Activated T-cell treated with anti-CD3 and anti-CD28 coated beads, Interleukin-2, amount 50 U/mL, for 4 hours (primary cell): ENCODE measurements around the gene DGKD. TPM values are rescaled to one million over a fixed set of nuclear protein-coding genes. Genes with fewer than 3 reads are reported as not detected.

Experiments used
- ATAC-seq, 2 donors: fragments of 200-7000 bp; cut with Tn5 transposase; one replicate each; pipeline ENCODE4 v1.10.0; 2021
- DNase-seq: peaks from one replicate; pipeline ENCODE4 v3.0.0-alpha.2; 2020
- H3K27me3 Mint-ChIP-seq: one replicate; pipeline ENCODE4 v1.8.0; 2021; ENCODE audit warnings: low read depth, mixed read lengths
- H3K36me3 Mint-ChIP-seq: one replicate; pipeline ENCODE4 v1.8.0; 2022; ENCODE audit warnings: mixed read lengths; ENCODE audit not compliant: insufficient read depth
- H3K4me1 Mint-ChIP-seq: one replicate; pipeline ENCODE4 v1.8.0; 2021; ENCODE audit warnings: low read depth, mixed read lengths
- H3K4me3 Mint-ChIP-seq: one replicate; pipeline ENCODE4 v1.8.0; 2021; ENCODE audit warnings: mild to moderate bottlenecking, moderate library complexity, mixed read lengths
- H3K9me3 Mint-ChIP-seq: one replicate; pipeline ENCODE4 v1.8.0; 2021; ENCODE audit warnings: mixed read lengths
- total RNA-seq, 3 donors: library from RNA; stranded (reverse); gene quantifications; one replicate each; pipeline ENCODE4 v1.2.1, GENCODE V29; 2021

DGKD gene
- total RNA-seq, 3 donors from 2014 or later, result 38.8 to 44.9 (median 39.3) TPM

DNA sequence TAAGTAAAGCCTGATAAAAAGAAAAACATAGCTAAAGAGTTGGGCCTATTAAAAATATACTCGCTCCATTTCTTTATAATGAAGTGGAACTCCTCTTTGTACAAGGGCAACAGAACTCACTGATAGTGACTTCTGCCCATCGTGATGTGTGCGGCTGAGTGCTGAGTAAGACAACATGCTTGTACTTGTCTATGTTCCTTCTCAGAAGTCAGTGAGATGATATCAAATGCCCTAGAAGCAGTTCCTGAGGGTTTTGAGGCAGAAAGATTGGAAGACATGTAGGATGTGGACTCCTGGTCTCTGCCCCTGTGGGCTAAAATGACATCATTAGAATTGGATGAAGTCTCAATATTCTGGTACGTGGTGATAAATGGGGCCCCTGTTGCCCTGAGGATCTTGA, 138.5 kb downstream of the DGKD start:
- H3K27me3 Mint-ChIP-seq, result no peaks in the 10 kb centered on the region
- ATAC-seq, result no peak
- no peak overlapping the region for H3K4me3 Mint-ChIP-seq
- H3K36me3 Mint-ChIP-seq, result peaks cover 30% of the 10 kb centered on the region
- no peak for DNase-seq
- H3K9me3 Mint-ChIP-seq, result no peaks in the 10 kb centered on the region
- H3K4me1 Mint-ChIP-seq, result no peaks in the 10 kb centered on the region

DNA sequence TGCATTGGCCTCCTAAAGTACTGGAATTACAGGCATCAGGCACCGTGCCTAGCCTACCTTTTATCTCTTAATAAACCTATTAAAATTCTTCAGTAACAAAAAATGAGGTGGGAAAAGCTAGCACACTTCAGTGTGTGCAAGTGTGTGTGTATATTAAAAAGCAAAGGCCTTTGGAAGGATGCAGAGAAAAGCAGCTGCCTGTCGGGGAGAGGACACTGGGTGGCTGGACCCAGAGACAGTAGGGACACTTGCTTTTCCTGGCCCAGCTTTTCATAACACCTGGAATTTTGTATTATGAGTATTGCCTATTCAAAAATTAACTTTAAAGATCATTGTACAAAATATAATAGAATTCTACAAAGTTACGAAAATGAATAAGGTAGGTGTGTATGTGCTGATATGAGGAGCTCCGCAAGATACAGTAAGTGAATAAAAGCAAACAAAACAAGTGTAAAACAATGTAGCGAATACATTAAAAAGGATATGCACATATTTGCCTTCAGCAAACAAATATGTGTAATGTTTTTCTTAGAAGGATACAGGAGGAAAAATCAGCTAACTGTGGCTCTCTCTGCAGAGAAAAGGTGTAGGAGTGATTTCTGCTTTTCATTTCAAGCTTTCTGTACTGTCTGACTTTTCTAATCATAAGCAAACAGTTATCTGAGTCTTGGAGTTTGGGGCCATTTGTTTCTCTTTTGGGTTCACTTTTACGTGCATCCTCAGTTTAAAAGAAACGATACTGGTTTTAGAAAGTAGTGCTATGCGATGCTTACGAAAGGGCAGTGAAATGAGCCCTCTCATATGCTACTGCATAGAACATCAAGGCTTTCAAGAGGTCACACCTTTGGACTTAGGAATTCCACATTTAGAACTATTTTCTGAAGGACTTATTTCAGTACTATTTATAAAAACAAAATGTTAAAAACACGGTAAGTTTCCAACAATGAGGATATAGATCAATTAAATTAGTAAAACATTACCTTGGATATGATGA, 141.5 kb downstream of the DGKD start:
- H3K9me3 Mint-ChIP-seq, result no peaks in the 10 kb centered on the region
- H3K36me3 Mint-ChIP-seq, result peaks cover 33% of the 10 kb centered on the region

DNA sequence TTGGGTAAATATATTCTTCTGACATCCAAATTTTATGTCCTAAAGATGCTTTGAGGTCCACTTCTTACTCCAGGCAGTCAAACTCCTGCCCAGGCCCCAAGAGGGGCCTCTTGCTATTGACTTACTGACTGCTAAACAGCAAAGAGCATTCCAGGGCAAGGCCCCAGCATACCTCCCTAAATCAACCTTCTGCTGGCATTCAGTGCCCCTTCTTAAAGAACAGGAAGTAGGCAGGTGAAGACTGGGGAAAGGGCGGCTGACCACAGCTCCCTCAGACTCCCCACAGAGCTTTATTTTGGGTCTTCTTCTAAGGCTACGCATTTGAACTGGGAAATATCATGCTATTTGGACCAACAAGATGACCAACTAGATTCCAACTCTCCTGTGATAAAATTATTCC, 143.4 kb downstream of the DGKD start:
- H3K27me3 Mint-ChIP-seq, result no peaks in the 10 kb centered on the region
- peaks cover 10% of the 10 kb centered on the region for H3K9me3 Mint-ChIP-seq
- H3K4me1 Mint-ChIP-seq, result no peaks in the 10 kb centered on the region
- H3K4me3 Mint-ChIP-seq, result no peak overlapping the region
- H3K36me3 Mint-ChIP-seq, result peaks cover 43% of the 10 kb centered on the region
- ATAC-seq (no peak), DNase-seq (no peak)

More for the DNA sequence above, 141.5 kb downstream of the DGKD start:
- ATAC-seq (no peak), DNase-seq (no peak)
- Mint-ChIP-seq H3K4me3 (no peak overlapping the region), H3K27me3 (no peaks in the 10 kb centered on the region), H3K4me1 (no peaks in the 10 kb centered on the region)

DNA sequence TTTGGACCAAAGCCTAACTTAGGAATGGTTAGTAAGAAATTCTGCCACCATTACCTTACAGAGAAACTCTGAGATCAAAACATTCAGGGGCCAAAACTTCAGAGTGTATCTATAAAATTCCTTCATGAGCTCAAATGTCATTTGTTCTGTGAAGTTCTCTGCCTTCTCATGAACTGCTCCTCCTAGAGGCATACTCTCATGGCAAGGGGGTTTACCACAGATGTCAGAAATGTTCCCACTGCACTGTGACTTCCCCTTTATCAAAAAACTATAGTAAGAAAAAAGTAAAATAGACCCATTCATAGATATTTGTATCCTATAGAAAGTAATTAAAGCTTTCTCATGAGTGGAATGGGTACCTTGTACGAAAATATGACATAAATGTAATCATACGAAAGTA, 143.8 kb downstream of the DGKD start:
- Mint-ChIP-seq H3K4me1 (no peaks in the 10 kb centered on the region), H3K9me3 (peaks cover 14% of the 10 kb centered on the region), H3K27me3 (no peaks in the 10 kb centered on the region), H3K36me3 (peaks cover 45% of the 10 kb centered on the region), H3K4me3 (no peak overlapping the region)
- no peak for DNase-seq
- no peak for ATAC-seq

DNA sequence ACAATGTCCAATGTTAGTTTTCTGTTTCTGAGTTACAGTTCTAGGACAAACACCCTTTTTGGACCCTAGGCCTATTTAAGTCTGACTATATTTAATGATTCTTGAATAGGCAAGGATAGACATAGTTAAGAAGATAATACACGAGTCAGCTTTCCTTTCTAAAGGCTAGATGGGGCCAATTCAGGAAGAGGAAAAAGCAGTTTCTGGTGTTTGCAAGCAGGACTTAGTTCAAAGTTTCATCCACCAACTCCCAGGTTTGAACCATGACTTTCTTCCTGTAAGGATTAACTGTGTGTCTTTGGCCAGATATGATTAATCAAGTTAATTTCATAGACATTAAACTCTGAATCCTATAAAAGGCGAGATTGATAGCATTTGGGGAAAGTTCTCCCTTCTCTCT, 145.6 kb downstream of the DGKD start:
- no peaks in the 10 kb centered on the region for H3K27me3 Mint-ChIP-seq
- peaks cover 30% of the 10 kb centered on the region for H3K9me3 Mint-ChIP-seq
- ATAC-seq (no peak), DNase-seq (no peak)
- peaks cover 58% of the 10 kb centered on the region for H3K36me3 Mint-ChIP-seq
- no peak overlapping the region for H3K4me3 Mint-ChIP-seq
- H3K4me1 Mint-ChIP-seq, result no peaks in the 10 kb centered on the region

DNA sequence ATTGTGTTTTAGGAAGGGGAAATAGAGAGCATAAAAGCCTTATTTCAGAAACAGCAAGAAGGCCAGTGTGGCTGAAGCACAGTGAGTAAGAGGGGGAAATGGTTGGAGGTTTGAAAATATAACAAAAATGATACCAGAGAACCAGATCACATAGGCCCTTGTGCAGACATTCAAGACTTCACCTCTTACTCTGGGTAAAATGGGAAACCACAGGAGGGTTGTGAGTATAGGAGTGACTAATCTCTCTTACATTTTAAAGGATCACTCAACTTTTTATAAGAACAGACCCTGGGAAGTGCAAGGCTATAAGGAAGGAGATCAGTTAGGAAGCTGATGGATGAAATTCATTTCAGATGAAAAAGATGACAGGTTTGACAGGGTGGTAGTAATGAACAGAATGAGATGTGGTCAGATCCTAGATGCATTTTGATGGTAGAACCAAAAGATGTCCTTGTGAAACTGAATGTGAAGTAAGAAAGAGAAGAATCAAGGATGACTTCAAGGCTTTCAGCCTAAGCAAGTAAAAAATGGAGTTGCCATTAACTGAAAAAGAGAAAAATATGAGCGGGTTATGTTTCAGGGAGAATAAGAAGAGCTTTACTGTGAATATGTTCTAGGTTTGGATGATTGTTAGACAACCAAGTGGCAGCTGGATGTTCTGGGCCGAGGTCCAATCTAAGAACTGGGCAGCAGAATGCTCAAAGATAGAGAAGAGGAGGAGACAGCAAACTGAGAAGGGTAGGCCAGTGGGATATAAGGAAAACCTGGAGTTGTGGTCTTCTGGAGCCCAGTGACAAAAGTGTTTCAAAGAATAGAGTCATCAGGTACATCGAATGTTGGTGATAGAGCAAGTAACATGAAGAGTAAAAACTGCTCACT, 147.1 kb downstream of the DGKD start:
- ATAC-seq (no peak), DNase-seq (no peak)
- Mint-ChIP-seq H3K4me3 (no peak overlapping the region), H3K4me1 (no peaks in the 10 kb centered on the region), H3K36me3 (peaks cover 66% of the 10 kb centered on the region), H3K27me3 (no peaks in the 10 kb centered on the region), H3K9me3 (peaks cover 36% of the 10 kb centered on the region)

DNA sequence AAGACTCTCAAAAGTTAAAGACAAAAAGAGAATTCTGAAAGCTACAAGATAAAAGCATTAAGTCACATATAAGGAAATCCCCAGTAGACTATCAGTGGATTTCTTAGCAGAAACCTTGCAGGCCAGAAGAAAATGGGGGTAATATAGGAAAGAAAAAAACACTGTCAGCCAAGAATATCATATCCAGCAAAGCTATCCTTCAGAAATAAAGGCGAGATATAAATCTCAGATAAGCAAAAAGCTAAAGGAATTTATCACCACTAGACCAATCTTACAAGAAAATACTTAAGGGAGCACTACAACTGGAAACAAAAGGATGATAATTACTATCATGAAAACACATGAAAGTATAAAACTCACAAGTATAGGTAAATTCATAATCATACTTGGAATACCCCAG, 149.2 kb downstream of the DGKD start:
- ATAC-seq, result no peak
- H3K27me3 Mint-ChIP-seq, result no peaks in the 10 kb centered on the region
- peaks cover 64% of the 10 kb centered on the region for H3K36me3 Mint-ChIP-seq
- no peaks in the 10 kb centered on the region for H3K4me1 Mint-ChIP-seq
- peaks cover 36% of the 10 kb centered on the region for H3K9me3 Mint-ChIP-seq
- DNase-seq, result no peak
- H3K4me3 Mint-ChIP-seq, result no peak overlapping the region

DNA sequence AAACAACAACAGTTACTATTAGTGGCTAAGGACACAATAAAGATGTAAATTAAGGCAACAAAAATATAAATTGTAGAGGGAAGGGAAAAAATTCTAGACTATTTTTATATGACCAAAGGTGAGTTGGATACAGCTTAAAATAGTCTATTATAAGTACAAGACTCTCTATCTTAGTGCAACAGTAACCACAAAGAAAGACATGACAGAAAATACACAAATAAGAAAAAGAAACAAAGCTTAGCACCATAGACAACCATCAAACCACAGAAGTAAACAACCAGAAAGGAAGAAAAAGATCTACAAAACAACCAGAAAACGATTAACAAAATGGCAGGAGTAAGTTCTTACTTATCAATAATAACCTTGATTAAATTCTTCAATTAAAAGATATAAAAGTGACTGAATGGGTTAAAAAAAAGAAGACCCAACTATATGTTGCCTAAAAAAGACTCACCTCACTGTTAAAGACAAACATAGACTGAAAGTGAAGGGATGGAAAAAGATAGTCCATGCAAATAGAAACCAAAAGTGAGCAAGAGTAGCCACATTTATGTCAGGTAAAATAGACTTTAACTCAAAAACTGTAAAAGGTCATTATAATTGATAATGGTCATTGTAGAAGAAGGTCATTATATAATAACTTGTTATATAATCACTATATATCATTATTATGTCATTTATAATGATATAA, 149.8 kb downstream of the DGKD start:
- Mint-ChIP-seq H3K27me3 (no peaks in the 10 kb centered on the region), H3K4me1 (no peaks in the 10 kb centered on the region), H3K36me3 (peaks cover 64% of the 10 kb centered on the region), H3K4me3 (no peak overlapping the region), H3K9me3 (peaks cover 36% of the 10 kb centered on the region)
- no peak for DNase-seq
- no peak for ATAC-seq

DNA sequence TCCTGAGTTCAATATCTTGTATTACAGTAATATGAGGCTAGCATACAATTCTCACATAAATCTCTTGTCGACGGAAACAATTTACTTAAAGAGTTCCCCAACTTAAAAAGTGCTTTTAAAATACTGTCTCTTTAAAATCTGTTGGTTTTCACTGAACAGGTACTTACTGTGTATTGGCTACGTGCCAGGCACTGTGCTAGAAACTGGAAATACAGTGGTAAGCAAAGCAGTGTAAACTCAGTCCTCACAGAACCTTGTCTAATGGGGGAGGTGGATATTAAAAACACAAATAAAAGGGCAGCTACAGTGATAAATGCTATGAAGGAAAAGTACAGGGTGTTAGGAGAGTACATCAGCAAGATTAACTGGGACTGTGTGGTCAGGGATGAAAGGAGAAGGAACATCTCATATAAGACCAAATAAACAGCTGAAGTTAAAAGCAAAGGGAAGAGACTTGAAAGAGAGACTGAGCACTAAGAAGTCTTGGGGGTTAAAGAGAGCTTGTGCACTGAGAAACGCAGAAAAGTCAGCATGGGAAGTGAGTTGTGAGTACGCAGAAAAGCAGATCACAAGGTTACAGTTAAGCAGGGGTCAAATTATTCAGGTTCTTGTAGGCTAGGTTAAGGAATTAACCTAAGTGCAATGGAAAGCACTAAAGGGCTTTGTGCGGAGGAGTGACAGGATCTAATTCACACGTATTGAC, 159.8 kb downstream of the DGKD start:
- no peak for ATAC-seq
- peaks cover 15% of the 10 kb centered on the region for H3K36me3 Mint-ChIP-seq
- H3K27me3 Mint-ChIP-seq, result no peaks in the 10 kb centered on the region
- H3K9me3 Mint-ChIP-seq, result no peaks in the 10 kb centered on the region
- DNase-seq, result no peak
- H3K4me1 Mint-ChIP-seq, result peaks cover 8% of the 10 kb centered on the region
- H3K4me3 Mint-ChIP-seq, result no peak overlapping the region

DNA sequence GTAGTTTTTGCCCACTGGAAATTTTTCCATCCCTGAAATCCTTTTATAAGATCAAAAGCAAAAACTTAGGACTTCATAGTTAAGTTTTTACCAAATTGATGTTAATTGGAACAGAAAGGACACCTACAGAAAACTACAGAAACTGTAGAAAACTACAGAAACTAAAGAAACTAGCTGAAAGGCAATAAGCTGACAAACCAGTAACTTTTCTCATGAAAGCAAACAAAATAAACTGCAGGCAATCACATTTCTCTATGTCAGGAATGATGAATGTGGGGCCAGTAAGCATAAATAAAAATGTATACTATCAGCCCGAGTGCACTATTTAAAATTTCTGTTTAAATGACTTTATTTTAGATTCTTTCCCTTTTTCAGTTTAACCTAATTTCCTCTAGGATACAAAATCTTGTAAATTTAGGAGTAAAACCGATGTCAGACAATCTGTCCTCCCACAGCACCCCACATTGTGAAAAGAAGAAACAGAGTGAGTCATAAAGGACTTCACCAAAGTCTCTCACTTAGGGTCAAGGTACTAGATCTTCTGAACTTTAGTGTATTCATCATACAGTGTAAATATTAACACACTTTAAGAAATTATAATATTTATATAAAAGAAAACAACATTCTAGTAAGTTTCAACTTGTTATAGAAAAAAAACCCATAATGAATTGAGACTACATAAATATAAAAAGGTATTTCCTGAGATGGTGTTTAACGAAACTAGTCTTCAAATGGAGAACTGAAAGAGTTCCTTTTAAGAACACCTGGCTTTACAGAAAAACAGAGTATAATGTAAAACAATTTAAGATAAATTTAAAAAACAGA, 165.7 kb downstream of the DGKD start:
- H3K4me3 Mint-ChIP-seq, result no peak overlapping the region
- H3K36me3 Mint-ChIP-seq, result peaks cover 32% of the 10 kb centered on the region

More for the DNA sequence above, 165.7 kb downstream of the DGKD start:
- ATAC-seq (no peak), DNase-seq (no peak)
- Mint-ChIP-seq H3K27me3 (no peaks in the 10 kb centered on the region), H3K4me1 (no peaks in the 10 kb centered on the region), H3K9me3 (no peaks in the 10 kb centered on the region)
